K562 (cell line): Measurements from ENCODE around the gene MED15. TPM values are rescaled to one million over a fixed set of nuclear protein-coding genes. Genes with fewer than 3 reads are reported as not detected.
A peak's percentile ranks its signal among the peaks of the same experiment; 100 is the strongest.

Experiments
- ARNT ChIP-seq, 2 experiments: fragments of 450-650 bp; IDR thresholded peaks; 2 replicates each; pipeline ENCODE4 v1.6.1; 2016; ENCODE audit warnings: mild to moderate bottlenecking in 1 of 2
- CTBP1 ChIP-seq: fragments of 450-650 bp; IDR thresholded peaks from 2 replicates; pipeline ENCODE4 v1.6.1; 2016; ENCODE audit warnings: borderline replicate concordance
- ELF4 ChIP-seq: fragments of 450-650 bp; formaldehyde crosslinking; IDR thresholded peaks from 2 replicates; pipeline ENCODE4 v1.4.0; 2022; ENCODE audit warnings: missing genetic modification characterization
- GTF2B ChIP-seq: IDR thresholded peaks from 2 replicates; pipeline ENCODE4 v1.6.1; 2011; ENCODE audit not compliant: insufficient read length; ENCODE audit errors: extremely low read depth
- HSF4 ChIP-seq: fragments of 250-450 bp; sonication (Bioruptor Pico); IDR thresholded peaks from 2 replicates; pipeline ENCODE4 v2.1.2; 2022; ENCODE audit warnings: mild to moderate bottlenecking, moderate library complexity, borderline replicate concordance
- KLF10 ChIP-seq: fragments of 250-450 bp; sonication (Bioruptor Pico); IDR thresholded peaks from 2 replicates; pipeline ENCODE4 v1.6.1; 2021; ENCODE audit warnings: matching md5 sums
- KLF13 ChIP-seq: fragments of 450-650 bp; IDR thresholded peaks from 2 replicates; pipeline ENCODE4 v1.6.1; 2016; ENCODE audit warnings: missing genetic modification characterization, low read depth, mild to moderate bottlenecking, missing compliant biosample characterization, moderate library complexity, borderline replicate concordance
- MCM5 ChIP-seq: fragments of 450-650 bp; IDR thresholded peaks from 2 replicates; pipeline ENCODE4 v1.6.1; 2016; ENCODE audit warnings: low read depth
- NCOA1 ChIP-seq: fragments of 450-650 bp; IDR thresholded peaks from 2 replicates; pipeline ENCODE4 v1.6.1; 2016; ENCODE audit warnings: low read depth
- PURB ChIP-seq: sonication (generic); formaldehyde crosslinking; IDR thresholded peaks from 2 replicates; pipeline ENCODE4 v1.9.0; 2021; ENCODE audit warnings: low read depth, mild to moderate bottlenecking, missing genetic modification reagents
- STAG1 ChIP-seq: sonication (generic); formaldehyde crosslinking; IDR thresholded peaks from 2 replicates; pipeline ENCODE4 v1.5.0; 2020; ENCODE audit warnings: missing genetic modification reagents, borderline replicate concordance
- THAP12 ChIP-seq: fragments of 250-450 bp; sonication (Bioruptor Pico); IDR thresholded peaks from 2 replicates; pipeline ENCODE4 v1.9.0; 2021; ENCODE audit warnings: mild to moderate bottlenecking, inconsistent platforms
- ZBTB40 ChIP-seq, 2 experiments: fragments of 450-650 bp in 1 of 2; sonication (generic) in 1 of 2; formaldehyde crosslinking in 1 of 2; IDR thresholded peaks; 2 replicates each; pipeline versions ENCODE4 v1.7.1 to v1.9.0; 2016 to 2022; ENCODE audit warnings: inconsistent platforms in 1 of 2, mild to moderate bottlenecking in 1 of 2, missing genetic modification reagents in 1 of 2
- ZNF197 ChIP-seq: fragments of 200-800 bp; sonication (Bioruptor generic); IDR thresholded peaks from 2 replicates; pipeline ENCODE4 v1.6.1; 2016; ENCODE audit warnings: low read depth, missing genetic modification characterization, missing compliant biosample characterization
- ZNF253 ChIP-seq: fragments of 250-450 bp; sonication (Bioruptor Pico); conservative IDR thresholded peaks from 2 replicates; pipeline ENCODE4 v1.6.1; 2021; ENCODE audit warnings: mild to moderate bottlenecking
- ZNF766 ChIP-seq: fragments of 200-800 bp; sonication (Bioruptor generic); conservative IDR thresholded peaks from 2 replicates; pipeline ENCODE4 v1.6.1; 2016; ENCODE audit warnings: missing genetic modification characterization, missing compliant biosample characterization
- polyA plus RNA-seq, 8 experiments: library from polyadenylated mRNA; depleted of rRNA in 4 of 8; stranded (reverse) in 5 of 8; unstranded in 3 of 8; fragments of >200 nt; fragmentation: Nextera tagmentation in 2 of 8; fragmentation: Illumina TruSeq in 1 of 8; extraction: Ambion mirVana in 2 of 8; extraction: Trizol in 1 of 8; gene quantifications; 2 replicates each; pipeline versions ENCODE4 v1.2.1 to v1.2.3, GENCODE V29; 2011 to 2014; ENCODE audit warnings: inconsistent platforms in 1 of 8, missing spikeins in 1 of 8
- total RNA-seq, 7 experiments: library from RNA; depleted of rRNA in 6 of 7; stranded (reverse); fragments of >200 nt in 6 of 7; fragmentation: Illumina TruSeq in 2 of 7; extraction: Trizol in 2 of 7; gene quantifications; 2 replicates each; pipeline versions ENCODE4 v1.2.1 to v1.2.3, GENCODE V29; 2011 to 2021; ENCODE audit warnings: low replicate concordance in 1 of 7

MED15 gene
- total and polyA plus RNA-seq, 9 of the 15 experiments (the other 6 are each of a cell fraction or from before 2014, with no cell fraction given) = 4.0 to 271 (median 60.1) TPM

GRCh38 chr22:20626811-20627210 lies 119.4 kb downstream of the MED15 start (continued):
- TF ChIP-seq GTF2B = no peak
- TF ChIP-seq KLF13 (tag) = peak; percentile 61; the same call in 1 of the 2 replicates
- no peak for TF ChIP-seq ARNT (IDR thresholded peaks at IDR 0.05)
- 0 out of 2 replicates have a peak, but pooled peaks have one; percentile 57 for TF ChIP-seq MCM5
- no peak for TF ChIP-seq ELF4 (CRISPR knock-in tag)
- TF ChIP-seq NCOA1 = no peak
- no peak for TF ChIP-seq HSF4 (CRISPR knock-in tag)
- TF ChIP-seq ZNF766 = no peak
- no peak for TF ChIP-seq ZBTB40 (IDR thresholded peaks at IDR 0.05)
- 0 out of 2 replicates have a peak, but pooled peaks have one; percentile 26 for TF ChIP-seq ZBTB40 (CRISPR knock-in tag; IDR thresholded peaks at IDR 0.05)
- TF ChIP-seq STAG1 (CRISPR knock-in tag) = peak; percentile 51
- no peak for TF ChIP-seq ZNF253 (CRISPR knock-in tag)
- 0 out of 2 replicates have a peak, but pooled peaks have one; percentile 53 for TF ChIP-seq THAP12 (CRISPR knock-in tag)
- TF ChIP-seq PURB = peak; percentile 92; the same call in 1 of the 2 replicates
- no peak for TF ChIP-seq KLF10 (CRISPR knock-in tag)
- TF ChIP-seq ZNF197 (CRISPR knock-in tag) = no peak
- no peak for TF ChIP-seq CTBP1
